Ishikawa (cell line): ENCODE measurements around the gene SHISA9.

Source experiments
- CEBPB ChIP-seq: IDR thresholded peaks from 2 replicates; pipeline ENCODE4 v1.6.1; 2012
- EGR1 ChIP-seq: IDR thresholded peaks from 2 replicates; pipeline ENCODE4 v1.6.1; 2012
- EP300 ChIP-seq: IDR thresholded peaks from 2 replicates; pipeline ENCODE4 v1.6.1; 2012; ENCODE audit warnings: borderline replicate concordance
- FOXM1 ChIP-seq: IDR thresholded peaks from 2 replicates; pipeline ENCODE4 v1.6.1; 2012; ENCODE audit warnings: low read depth, borderline replicate concordance
- NFIC ChIP-seq: IDR thresholded peaks from 2 replicates; pipeline ENCODE4 v1.6.1; 2012
- RAD21 ChIP-seq: IDR thresholded peaks from 2 replicates; pipeline ENCODE4 v1.6.1; 2012; ENCODE audit warnings: low read depth
- TAF1 ChIP-seq: IDR thresholded peaks from 2 replicates; pipeline ENCODE4 v1.6.1; 2012; ENCODE audit warnings: low read depth, mild to moderate bottlenecking
- TEAD4 ChIP-seq: IDR thresholded peaks from 2 replicates; pipeline ENCODE4 v1.6.1; 2012
- YY1 ChIP-seq: IDR thresholded peaks from 2 replicates; pipeline ENCODE4 v1.6.1; 2012; ENCODE audit warnings: low read depth
- TF ChIP-seq, protein P1 (sequence below): IDR thresholded peaks from 2 replicates; pipeline ENCODE4 v1.6.1; 2012
- TF ChIP-seq, protein P2 (sequence below): IDR thresholded peaks from 2 replicates; pipeline ENCODE4 v1.6.1; 2012
- TF ChIP-seq, protein P3 (sequence below): IDR thresholded peaks from 2 replicates; pipeline ENCODE4 v1.6.1; 2012; ENCODE audit warnings: low read depth, mild to moderate bottlenecking

DNA sequence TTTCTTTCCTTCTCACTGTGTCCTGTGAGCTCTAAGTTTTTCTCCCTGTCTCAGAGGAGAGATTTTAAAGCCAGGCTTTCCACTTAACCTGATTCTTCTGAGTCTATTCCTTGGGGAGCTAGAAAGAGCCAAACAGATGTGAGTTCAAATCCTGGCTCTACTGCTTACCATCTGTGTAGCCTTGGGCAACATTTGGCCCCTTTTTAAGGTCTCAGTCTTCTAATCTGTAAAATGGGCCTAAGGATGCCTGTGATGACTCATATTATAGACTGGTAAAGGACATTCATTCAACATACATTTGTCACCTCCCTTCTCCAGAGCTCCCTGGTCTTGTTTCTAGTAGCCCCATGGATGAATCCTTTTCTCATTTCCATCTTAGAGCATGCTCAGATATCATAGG, 304.0 kb downstream of the SHISA9 start:
- TF ChIP-seq, protein P1, sequence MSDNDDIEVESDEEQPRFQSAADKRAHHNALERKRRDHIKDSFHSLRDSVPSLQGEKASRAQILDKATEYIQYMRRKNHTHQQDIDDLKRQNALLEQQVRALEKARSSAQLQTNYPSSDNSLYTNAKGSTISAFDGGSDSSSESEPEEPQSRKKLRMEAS, result no peak
- TF ChIP-seq TAF1 (no peak), EP300 (no peak), FOXM1 (no peak), RAD21 (no peak), NFIC (no peak), YY1 (no peak), TEAD4 (no peak), CEBPB (no peak), EGR1 (no peak)
- TF ChIP-seq, protein P2, sequence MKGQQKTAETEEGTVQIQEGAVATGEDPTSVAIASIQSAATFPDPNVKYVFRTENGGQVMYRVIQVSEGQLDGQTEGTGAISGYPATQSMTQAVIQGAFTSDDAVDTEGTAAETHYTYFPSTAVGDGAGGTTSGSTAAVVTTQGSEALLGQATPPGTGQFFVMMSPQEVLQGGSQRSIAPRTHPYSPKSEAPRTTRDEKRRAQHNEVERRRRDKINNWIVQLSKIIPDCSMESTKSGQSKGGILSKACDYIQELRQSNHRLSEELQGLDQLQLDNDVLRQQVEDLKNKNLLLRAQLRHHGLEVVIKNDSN, result no peak
- TF ChIP-seq, protein P3, sequence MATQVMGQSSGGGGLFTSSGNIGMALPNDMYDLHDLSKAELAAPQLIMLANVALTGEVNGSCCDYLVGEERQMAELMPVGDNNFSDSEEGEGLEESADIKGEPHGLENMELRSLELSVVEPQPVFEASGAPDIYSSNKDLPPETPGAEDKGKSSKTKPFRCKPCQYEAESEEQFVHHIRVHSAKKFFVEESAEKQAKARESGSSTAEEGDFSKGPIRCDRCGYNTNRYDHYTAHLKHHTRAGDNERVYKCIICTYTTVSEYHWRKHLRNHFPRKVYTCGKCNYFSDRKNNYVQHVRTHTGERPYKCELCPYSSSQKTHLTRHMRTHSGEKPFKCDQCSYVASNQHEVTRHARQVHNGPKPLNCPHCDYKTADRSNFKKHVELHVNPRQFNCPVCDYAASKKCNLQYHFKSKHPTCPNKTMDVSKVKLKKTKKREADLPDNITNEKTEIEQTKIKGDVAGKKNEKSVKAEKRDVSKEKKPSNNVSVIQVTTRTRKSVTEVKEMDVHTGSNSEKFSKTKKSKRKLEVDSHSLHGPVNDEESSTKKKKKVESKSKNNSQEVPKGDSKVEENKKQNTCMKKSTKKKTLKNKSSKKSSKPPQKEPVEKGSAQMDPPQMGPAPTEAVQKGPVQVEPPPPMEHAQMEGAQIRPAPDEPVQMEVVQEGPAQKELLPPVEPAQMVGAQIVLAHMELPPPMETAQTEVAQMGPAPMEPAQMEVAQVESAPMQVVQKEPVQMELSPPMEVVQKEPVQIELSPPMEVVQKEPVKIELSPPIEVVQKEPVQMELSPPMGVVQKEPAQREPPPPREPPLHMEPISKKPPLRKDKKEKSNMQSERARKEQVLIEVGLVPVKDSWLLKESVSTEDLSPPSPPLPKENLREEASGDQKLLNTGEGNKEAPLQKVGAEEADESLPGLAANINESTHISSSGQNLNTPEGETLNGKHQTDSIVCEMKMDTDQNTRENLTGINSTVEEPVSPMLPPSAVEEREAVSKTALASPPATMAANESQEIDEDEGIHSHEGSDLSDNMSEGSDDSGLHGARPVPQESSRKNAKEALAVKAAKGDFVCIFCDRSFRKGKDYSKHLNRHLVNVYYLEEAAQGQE, result no peak
